ENCODE data around the gene ASB16. TPM values are rescaled to one million over a fixed set of nuclear protein-coding genes. Genes with fewer than 3 reads are reported as not detected.

Gene ASB16
- total and polyA plus RNA-seq, 9 of the 15 experiments (the other 6 are each of a cell fraction or from before 2014, with no cell fraction given) = 0.03 to 0.07 TPM; not detected in 7

- TF ChIP-seq, protein P1, sequence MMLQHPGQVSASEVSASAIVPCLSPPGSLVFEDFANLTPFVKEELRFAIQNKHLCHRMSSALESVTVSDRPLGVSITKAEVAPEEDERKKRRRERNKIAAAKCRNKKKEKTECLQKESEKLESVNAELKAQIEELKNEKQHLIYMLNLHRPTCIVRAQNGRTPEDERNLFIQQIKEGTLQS (IDR thresholded peaks at IDR 0.05) = no peak
- TF ChIP-seq, protein P1 (CRISPR knock-in tag; conservative IDR thresholded peaks at IDR 0.05) = no peak
- TF ChIP-seq CTCF (IDR thresholded peaks at IDR 0.05 in 2 of 3, conservative IDR thresholded peaks at IDR 0.05 in 1 of 3; ENCODE audit: insufficient read depth in 2 of 3, low read depth in 1 of 3, low read length in 3 of 3) (peak; percentile 28 to 52 (median 48); a peak in 4 of 6 replicates), CHD4 (IDR thresholded peaks at IDR 0.05; ENCODE audit: insufficient read depth, insufficient replicate concordance, low read depth, low read length, poor library complexity, severe bottlenecking) (no peak), EGR1 (conservative IDR thresholded peaks at IDR 0.05) (no peak), HLTF (IDR thresholded peaks at IDR 0.05) (0 out of 2 replicates have a peak, but pooled peaks have one; percentile 27), MAFK (IDR thresholded peaks at IDR 0.05; ENCODE audit: low read length) (no peak), RBFOX2 (IDR thresholded peaks at IDR 0.05; ENCODE audit: low read depth, low read length) (0 out of 2 replicates have a peak, but pooled peaks have one; percentile 22), SUPT5H (IDR thresholded peaks at IDR 0.05) (peak; percentile 67; the same call in 1 of the 2 replicates), HDAC6 (IDR thresholded peaks at IDR 0.05; ENCODE audit: low read depth, low read length) (no peak), GATAD2B (IDR thresholded peaks at IDR 0.05; ENCODE audit: borderline replicate concordance) (no peak), EP400 (IDR thresholded peaks at IDR 0.05) (no peak), TCF3 (CRISPR knock-in tag; IDR thresholded peaks at IDR 0.05) (no peak), RBM22 (IDR thresholded peaks at IDR 0.05; ENCODE audit: low read depth, low read length, poor library complexity, severe bottlenecking) (no peak), NR2C1 (IDR thresholded peaks at IDR 0.05) (no peak), NR2C1 (tag; IDR thresholded peaks at IDR 0.05) (no peak), E2F4 (CRISPR knock-in tag; IDR thresholded peaks at IDR 0.05; ENCODE audit: low read depth) (no peak)
- TF ChIP-seq, protein P2, sequence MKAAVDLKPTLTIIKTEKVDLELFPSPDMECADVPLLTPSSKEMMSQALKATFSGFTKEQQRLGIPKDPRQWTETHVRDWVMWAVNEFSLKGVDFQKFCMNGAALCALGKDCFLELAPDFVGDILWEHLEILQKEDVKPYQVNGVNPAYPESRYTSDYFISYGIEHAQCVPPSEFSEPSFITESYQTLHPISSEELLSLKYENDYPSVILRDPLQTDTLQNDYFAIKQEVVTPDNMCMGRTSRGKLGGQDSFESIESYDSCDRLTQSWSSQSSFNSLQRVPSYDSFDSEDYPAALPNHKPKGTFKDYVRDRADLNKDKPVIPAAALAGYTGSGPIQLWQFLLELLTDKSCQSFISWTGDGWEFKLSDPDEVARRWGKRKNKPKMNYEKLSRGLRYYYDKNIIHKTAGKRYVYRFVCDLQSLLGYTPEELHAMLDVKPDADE (conservative IDR thresholded peaks at IDR 0.05; ENCODE audit: control insufficient read depth, low read depth, low read length) = no peak
- TF ChIP-seq, protein P3, sequence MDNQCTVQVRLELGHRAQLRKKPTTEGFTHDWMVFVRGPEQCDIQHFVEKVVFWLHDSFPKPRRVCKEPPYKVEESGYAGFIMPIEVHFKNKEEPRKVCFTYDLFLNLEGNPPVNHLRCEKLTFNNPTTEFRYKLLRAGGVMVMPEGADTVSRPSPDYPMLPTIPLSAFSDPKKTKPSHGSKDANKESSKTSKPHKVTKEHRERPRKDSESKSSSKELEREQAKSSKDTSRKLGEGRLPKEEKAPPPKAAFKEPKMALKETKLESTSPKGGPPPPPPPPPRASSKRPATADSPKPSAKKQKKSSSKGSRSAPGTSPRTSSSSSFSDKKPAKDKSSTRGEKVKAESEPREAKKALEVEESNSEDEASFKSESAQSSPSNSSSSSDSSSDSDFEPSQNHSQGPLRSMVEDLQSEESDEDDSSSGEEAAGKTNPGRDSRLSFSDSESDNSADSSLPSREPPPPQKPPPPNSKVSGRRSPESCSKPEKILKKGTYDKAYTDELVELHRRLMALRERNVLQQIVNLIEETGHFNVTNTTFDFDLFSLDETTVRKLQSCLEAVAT (IDR thresholded peaks at IDR 0.05) = peak in 1 of 2 experiments; percentile 17; a peak in 1 of 4 replicates
- TF ChIP-seq, protein P4, sequence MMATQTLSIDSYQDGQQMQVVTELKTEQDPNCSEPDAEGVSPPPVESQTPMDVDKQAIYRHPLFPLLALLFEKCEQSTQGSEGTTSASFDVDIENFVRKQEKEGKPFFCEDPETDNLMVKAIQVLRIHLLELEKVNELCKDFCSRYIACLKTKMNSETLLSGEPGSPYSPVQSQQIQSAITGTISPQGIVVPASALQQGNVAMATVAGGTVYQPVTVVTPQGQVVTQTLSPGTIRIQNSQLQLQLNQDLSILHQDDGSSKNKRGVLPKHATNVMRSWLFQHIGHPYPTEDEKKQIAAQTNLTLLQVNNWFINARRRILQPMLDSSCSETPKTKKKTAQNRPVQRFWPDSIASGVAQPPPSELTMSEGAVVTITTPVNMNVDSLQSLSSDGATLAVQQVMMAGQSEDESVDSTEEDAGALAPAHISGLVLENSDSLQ (IDR thresholded peaks at IDR 0.05) = no peak
Observed at GRCh38 chr17:44205962-44206824, 35.7 kb downstream of the ASB16 start (continued).
